Measurements from ENCODE around the gene HSPB6.

Gene HSPB6

GRCh38 chr19:35717665-35718344 lies 39.0 kb downstream of the HSPB6 start, which contains the start of gene KMT2B:
Gene KMT2B (plus strand): TSS chr19:35718003. CDS start chr19:35718019, 16 bp downstream.
- peak in 2 of 3 experiments; percentile 60 to 97 for DNase-seq (ENCODE audit: low read depth in 2 of 3, low spot score in 2 of 3)

- DNase-seq (ENCODE audit: low read depth in 2 of 3, low spot score in 2 of 3), result peak; percentile 65 to 89 (median 82)
Measured at GRCh38 chr19:35716801-35717664, 39.8 kb downstream of the HSPB6 start.

- no peak for DNase-seq (ENCODE audit: low read depth in 2 of 3, low spot score in 2 of 3)
Measured at GRCh38 chr19:35715981-35716800, 40.6 kb downstream of the HSPB6 start.

GRCh38 chr19:35715355-35715809 lies 41.4 kb downstream of the HSPB6 start:
- no peak for DNase-seq (ENCODE audit: low read depth in 2 of 3, low spot score in 2 of 3)

GRCh38 chr19:35714601-35715354 lies 42.1 kb downstream of the HSPB6 start:
- no peak for DNase-seq (ENCODE audit: low read depth in 2 of 3, low spot score in 2 of 3)

- DNase-seq (ENCODE audit: low read depth in 2 of 3, low spot score in 2 of 3), result no peak
Measured at GRCh38 chr19:35713904-35714495, 42.8 kb downstream of the HSPB6 start.

- no peak for DNase-seq (ENCODE audit: low read depth in 2 of 3, low spot score in 2 of 3)
Measured at GRCh38 chr19:35713506-35713850, 43.4 kb downstream of the HSPB6 start.

GRCh38 chr19:35712567-35713505 lies 44.0 kb downstream of the HSPB6 start:
- peak; percentile 60 to 76 (median 60) for DNase-seq (ENCODE audit: low read depth in 2 of 3, low spot score in 2 of 3)

- DNase-seq (ENCODE audit: low read depth in 2 of 3, low spot score in 2 of 3), result peak in 2 of 3 experiments; percentile 56 to 65
Measured at GRCh38 chr19:35710784-35711723, 45.8 kb downstream of the HSPB6 start.

GRCh38 chr19:35708391-35708790 lies 48.4 kb downstream of the HSPB6 start:
- DNase-seq (ENCODE audit: low read depth in 2 of 3, low spot score in 2 of 3), result no peak
